ENCODE data around the gene HDAC11. TPM values are rescaled to one million over a fixed set of nuclear protein-coding genes. Genes with fewer than 3 reads are reported as not detected.
A peak's percentile ranks its signal among the peaks of the same experiment; 100 is the strongest.

HDAC11 gene
- total RNA-seq, 2 donors from 2014 or later, result 12.9 to 15.3 TPM

- intact Hi-C loops (cut with DNase I), result no loop called here
- peak; percentile 90 for DNase-seq (ENCODE audit: low spot score)
Observed at GRCh38 chr3:13546667-13547171, 66.6 kb downstream of the HDAC11 start.

DNA sequence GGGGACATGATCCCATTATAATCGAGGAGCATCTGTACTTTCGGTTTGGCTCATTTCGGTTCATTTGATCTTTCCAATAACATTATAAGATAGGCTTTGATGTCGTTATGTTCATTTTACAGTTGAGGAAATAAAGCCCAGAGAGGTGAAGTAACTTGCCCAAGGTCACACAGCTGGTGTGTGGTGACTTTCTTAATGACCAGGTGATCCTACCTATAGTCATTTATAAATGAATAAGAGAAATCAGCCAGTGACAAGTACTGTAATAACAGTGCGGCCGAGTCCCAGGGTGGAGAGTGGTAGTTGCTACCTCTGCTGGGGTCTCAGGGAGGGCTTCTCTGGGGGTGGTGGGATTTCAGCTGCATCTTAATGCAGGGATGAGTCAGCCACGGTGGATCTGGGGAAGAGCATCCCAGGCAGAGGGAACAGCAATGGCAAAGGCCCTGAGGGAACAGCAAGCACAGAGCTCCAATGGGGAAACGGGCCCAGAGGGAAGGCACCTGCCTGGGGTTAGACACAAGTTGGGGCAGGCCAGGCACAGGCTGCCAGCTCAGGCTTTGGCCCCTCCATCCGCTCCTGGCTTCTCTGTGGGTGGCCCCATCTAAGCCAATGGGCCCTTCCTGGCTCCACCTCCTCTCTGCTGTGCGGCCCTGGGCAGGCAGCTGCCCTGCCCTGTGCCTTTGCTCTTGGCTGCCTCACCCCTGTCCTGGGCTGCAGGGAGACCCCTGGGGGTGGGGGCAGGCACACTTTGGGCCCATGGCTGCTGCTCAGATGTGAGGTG is 67.7 kb downstream of the HDAC11 start:
- no peak for DNase-seq (ENCODE audit: low spot score)
- intact Hi-C loops (cut with DNase I), result no loop called here

- no peak for DNase-seq (ENCODE audit: low spot score)
- intact Hi-C loops (cut with DNase I), result no loop called here
Observed at GRCh38 chr3:13548696-13549622, 68.9 kb downstream of the HDAC11 start, which contains the start of gene FBLN2. FBLN2 (plus strand) TSS chr3:13549125; CDS start chr3:13570356, 21,231 bp downstream.

DNA sequence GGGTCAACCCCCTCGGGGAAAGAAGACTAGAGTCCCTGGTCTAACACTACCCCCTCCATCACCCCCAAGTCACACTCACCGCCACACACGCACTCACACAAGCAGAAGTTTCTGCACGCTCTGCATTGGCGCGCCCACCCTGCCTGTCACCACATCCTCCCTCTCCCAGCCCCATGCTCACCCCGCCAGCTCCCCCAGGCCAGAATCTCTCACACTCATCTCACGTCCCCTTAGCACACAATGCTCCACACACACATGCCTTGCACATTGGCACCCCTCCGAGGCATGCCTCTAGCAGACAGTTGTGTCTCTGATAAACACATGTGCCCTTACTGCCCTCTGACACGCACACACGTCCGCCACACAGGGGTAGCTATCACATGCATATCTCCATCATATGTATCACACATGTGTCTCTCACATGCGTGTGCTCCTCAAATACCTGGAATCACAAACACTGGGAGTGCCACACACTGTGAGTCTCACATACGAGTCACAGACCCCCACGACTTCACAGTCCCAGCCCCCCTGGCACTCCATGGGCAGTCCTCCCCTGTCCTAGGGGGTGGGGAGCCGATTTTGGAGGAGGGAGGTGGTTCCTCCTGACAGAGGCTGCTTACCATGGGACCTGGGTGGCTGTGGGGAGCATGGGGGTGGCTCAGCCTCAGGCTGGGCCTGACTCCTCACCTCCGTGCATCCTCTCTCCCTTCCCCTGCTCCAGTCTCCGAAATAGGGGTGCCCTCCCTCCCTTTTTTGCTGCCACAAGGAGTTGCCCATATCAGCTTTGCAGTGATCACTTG is 69.7 kb downstream of the HDAC11 start:
- intact Hi-C loops (cut with DNase I), result no loop called here
- no peak for DNase-seq (ENCODE audit: low spot score)

GRCh38 chr3:13550423-13550690 is 70.3 kb downstream of the HDAC11 start:
- no peak for DNase-seq (ENCODE audit: low spot score)
- intact Hi-C loops (cut with DNase I), result no loop called here

DNA sequence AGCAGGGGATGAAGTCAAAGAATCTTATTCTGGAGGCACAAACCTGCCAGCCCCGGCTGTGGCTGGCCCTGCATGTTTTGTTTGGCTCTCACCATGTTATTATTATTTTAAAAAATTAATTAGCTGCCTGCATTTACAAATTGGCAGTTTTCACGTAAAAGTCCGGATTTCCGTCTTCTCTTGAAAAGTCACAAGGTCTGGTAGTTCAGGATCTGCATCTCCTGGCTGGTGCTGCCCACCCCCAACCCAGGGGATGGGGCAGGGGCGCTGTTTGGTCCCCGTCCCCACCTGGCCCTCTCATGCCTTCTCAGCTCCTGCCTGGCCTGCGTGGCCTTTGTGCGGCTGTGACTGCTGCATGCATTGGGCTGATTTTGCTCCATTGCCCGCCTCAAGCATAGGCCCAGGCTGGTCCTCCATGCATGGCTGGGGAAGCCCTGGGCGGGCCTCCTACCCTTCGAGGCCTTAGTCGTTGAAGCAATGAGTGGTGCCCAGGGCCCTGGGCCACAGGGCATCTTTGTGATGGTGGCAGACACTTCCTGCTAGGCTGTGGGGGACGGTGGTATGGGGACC is 70.8 kb downstream of the HDAC11 start:
- DNase-seq (ENCODE audit: low spot score), result no peak
- intact Hi-C loops (cut with DNase I), result no loop called here

GRCh38 chr3:13552857-13553652 is 72.9 kb downstream of the HDAC11 start:
- intact Hi-C loops (cut with DNase I), result no loop called here
- no peak for DNase-seq (ENCODE audit: low spot score)

DNA sequence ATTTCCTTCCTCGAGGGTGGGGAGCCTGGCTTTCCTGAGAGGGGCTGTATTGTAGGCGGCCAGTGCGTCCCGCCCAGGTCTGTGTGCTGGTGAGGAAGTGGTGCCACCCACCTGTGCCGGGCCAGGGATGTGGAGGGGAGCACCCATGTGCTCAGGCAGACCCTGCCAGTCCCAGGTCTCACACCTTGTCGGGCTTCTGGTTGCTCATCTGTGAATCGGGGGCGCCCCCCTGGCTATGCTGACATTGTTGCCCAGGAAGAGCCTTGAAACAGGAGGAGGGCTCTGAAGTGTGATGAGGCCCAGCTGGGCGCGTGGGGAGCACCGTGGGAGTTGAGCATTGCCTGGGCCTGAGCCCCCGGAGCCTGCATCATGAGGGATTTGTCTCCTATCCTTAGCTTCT is 73.6 kb downstream of the HDAC11 start:
- DNase-seq (ENCODE audit: low spot score), result no peak
- intact Hi-C loops (cut with DNase I), result no loop called here

DNA sequence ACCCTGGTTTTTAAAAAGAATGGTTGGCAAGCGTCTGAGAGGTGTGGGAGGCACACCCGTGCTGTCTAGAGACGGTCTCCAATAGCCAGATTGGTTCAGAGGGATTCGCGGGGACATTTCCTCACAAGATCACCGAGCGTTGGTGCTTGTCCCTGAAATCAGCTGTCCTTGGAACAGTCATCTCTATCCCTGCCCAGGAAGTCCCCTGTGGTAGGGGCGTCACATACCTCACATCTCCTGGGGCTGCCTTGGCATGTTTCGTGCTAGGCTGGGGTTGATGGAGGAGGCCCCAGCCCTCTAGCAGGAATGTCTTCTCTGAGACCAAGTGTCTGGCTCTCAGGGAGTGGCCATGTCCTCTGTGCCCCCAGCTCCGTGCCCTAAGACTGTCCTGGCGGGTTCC is 75.6 kb downstream of the HDAC11 start:
- DNase-seq (ENCODE audit: low spot score), result no peak
- intact Hi-C loops (cut with DNase I), result no loop called here

Other genes starting within 250 kb of the HDAC11 start
- 1 to 10 TPM; 2.2 to 2.5 TPM for gene NUP210, start 60.0 kb upstream of the HDAC11 start, total RNA-seq
- gene FBLN2, start 68.8 kb downstream of the HDAC11 start, total RNA-seq, result 100 to 1,000 TPM; 283 to 585 TPM